Ascending aorta (tissue), 2 donors: ENCODE results near the gene PHLDB1. TPM values are rescaled to one million over a fixed set of nuclear protein-coding genes. Genes with fewer than 3 reads are reported as not detected.
A peak's percentile ranks its signal among the peaks of the same experiment; 100 is the strongest.

Experiments
- DNase-seq, 2 donors: peaks; one replicate each; pipeline ENCODE4 v3.0.0-alpha.2; 2019; ENCODE audit warnings: low spot score in 2 of 2
- H3K27ac ChIP-seq, 2 donors: fragments of 200-600 bp; sonication (generic); one replicate each; pipeline ENCODE4 v1.5.1; 2016 to 2017; ENCODE audit warnings: mild to moderate bottlenecking in 1 of 2
- H3K27me3 ChIP-seq: fragments of 200-600 bp; sonication (generic); one replicate; pipeline ENCODE4 v1.5.1; 2017
- H3K36me3 ChIP-seq, 2 donors: fragments of 200-600 bp; sonication (generic); one replicate each; pipeline ENCODE4 v1.5.1; 2016
- H3K4me1 ChIP-seq, 2 donors: fragments of 200-600 bp; sonication (generic); one replicate each; pipeline ENCODE4 v1.5.1; 2016 to 2017; ENCODE audit warnings: mild to moderate bottlenecking in 1 of 2
- H3K4me3 ChIP-seq, 2 donors: fragments of 200-600 bp; sonication (generic); one replicate each; pipeline ENCODE4 v1.5.1; 2016 to 2017; ENCODE audit warnings: mild to moderate bottlenecking in 1 of 2
- H3K9me3 ChIP-seq, 2 donors: fragments of 200-600 bp; sonication (generic); one replicate each; pipeline ENCODE4 v1.5.1; 2016
- intact Hi-C: fragments of 100-400 bp; cut with DNase I; formaldehyde crosslinking; loops from one replicate; pipeline ENCODE4 v1.15.1; 2023
- total RNA-seq: library from RNA; depleted of rRNA; stranded (reverse); fragments of >200 nt; gene quantifications from one replicate; pipeline ENCODE4 v1.1.0, GENCODE V29; 2016
- TF ChIP-seq, protein P1 (sequence below), 3 experiments: fragments of 200-600 bp in 2 of 3; fragments of 450-650 bp in 1 of 3; sonication (generic) in 2 of 3; IDR thresholded peaks; one replicate each; pipeline ENCODE4 v1.5.1; 2016 to 2019; ENCODE audit warnings: antibody characterized with exemption in 3 of 3, mild to moderate bottlenecking in 1 of 3, moderate library complexity in 1 of 3

The PHLDB1 gene
- total RNA-seq, 1 donor from 2014 or later: 200 TPM

GRCh38 chr11:118646393-118646792 lies 39.0 kb downstream of the PHLDB1 start:
- Histone ChIP-seq H3K27me3 (no peaks in the 10 kb centered on the region), H3K4me3 (no peak overlapping the region), H3K36me3 (peaks cover 94 to 97% of the 10 kb centered on the region in 2 donors), H3K4me1 (no peaks in the 10 kb centered on the region), H3K9me3 (no peaks in the 10 kb centered on the region), H3K27ac (no peak overlapping the region)
- TF ChIP-seq, protein P1, sequence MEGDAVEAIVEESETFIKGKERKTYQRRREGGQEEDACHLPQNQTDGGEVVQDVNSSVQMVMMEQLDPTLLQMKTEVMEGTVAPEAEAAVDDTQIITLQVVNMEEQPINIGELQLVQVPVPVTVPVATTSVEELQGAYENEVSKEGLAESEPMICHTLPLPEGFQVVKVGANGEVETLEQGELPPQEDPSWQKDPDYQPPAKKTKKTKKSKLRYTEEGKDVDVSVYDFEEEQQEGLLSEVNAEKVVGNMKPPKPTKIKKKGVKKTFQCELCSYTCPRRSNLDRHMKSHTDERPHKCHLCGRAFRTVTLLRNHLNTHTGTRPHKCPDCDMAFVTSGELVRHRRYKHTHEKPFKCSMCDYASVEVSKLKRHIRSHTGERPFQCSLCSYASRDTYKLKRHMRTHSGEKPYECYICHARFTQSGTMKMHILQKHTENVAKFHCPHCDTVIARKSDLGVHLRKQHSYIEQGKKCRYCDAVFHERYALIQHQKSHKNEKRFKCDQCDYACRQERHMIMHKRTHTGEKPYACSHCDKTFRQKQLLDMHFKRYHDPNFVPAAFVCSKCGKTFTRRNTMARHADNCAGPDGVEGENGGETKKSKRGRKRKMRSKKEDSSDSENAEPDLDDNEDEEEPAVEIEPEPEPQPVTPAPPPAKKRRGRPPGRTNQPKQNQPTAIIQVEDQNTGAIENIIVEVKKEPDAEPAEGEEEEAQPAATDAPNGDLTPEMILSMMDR (IDR thresholded peaks at IDR 0.05): no peak
- no peak for DNase-seq
- intact Hi-C loops: no loop called here

GRCh38 chr11:118648291-118648690 lies 40.9 kb downstream of the PHLDB1 start:
- DNase-seq: no peak
- H3K36me3 ChIP-seq: peaks cover 92 to 97% of the 10 kb centered on the region in 2 donors
- intact Hi-C loops: no loop called here

GRCh38 chr11:118649941-118650340 lies 42.5 kb downstream of the PHLDB1 start:
- H3K27ac ChIP-seq: no peak overlapping the region
- TF ChIP-seq, protein P1 (IDR thresholded peaks at IDR 0.05): no peak
- H3K4me1 ChIP-seq: no peaks in the 10 kb centered on the region
- no peaks in the 10 kb centered on the region for H3K27me3 ChIP-seq
- no peaks in the 10 kb centered on the region for H3K9me3 ChIP-seq
- peaks cover 85 to 97% of the 10 kb centered on the region in 2 donors for H3K36me3 ChIP-seq
- intact Hi-C loops: no loop called here
- no peak for DNase-seq
- no peak overlapping the region for H3K4me3 ChIP-seq

More at GRCh38 chr11:118648291-118648690, 40.9 kb downstream of the PHLDB1 start:
- Histone ChIP-seq H3K4me3 (no peak overlapping the region), H3K27me3 (no peaks in the 10 kb centered on the region), H3K4me1 (no peaks in the 10 kb centered on the region), H3K27ac (no peak overlapping the region), H3K9me3 (no peaks in the 10 kb centered on the region)
- TF ChIP-seq, protein P1 (IDR thresholded peaks at IDR 0.05): no peak

DNA sequence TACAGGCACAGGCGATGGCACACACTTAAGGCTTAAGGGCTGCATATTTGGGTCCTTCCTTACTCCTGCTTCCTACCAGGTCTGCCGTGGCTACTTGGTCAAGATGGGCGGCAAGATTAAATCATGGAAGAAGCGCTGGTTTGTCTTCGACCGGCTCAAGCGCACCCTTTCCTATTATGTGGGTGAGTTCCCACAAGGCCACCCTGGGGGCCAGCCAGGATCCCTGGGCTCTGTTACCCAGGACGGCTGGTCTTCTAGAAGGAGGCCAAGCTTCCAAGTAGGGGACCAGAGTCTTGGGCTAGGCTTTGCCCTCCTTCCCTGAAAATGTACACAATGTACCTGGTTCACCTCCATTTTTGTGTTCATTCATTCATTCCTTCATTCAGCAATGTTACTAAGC lies 43.0 kb downstream of the PHLDB1 start:
- intact Hi-C loops: no loop called here
- TF ChIP-seq, protein P1 (IDR thresholded peaks at IDR 0.05): no peak
- Histone ChIP-seq H3K4me1 (no peaks in the 10 kb centered on the region), H3K36me3 (peaks cover 84 to 97% of the 10 kb centered on the region in 2 donors), H3K27ac (no peak overlapping the region), H3K4me3 (no peak overlapping the region), H3K27me3 (no peaks in the 10 kb centered on the region), H3K9me3 (no peaks in the 10 kb centered on the region)
- DNase-seq: no peak

DNA sequence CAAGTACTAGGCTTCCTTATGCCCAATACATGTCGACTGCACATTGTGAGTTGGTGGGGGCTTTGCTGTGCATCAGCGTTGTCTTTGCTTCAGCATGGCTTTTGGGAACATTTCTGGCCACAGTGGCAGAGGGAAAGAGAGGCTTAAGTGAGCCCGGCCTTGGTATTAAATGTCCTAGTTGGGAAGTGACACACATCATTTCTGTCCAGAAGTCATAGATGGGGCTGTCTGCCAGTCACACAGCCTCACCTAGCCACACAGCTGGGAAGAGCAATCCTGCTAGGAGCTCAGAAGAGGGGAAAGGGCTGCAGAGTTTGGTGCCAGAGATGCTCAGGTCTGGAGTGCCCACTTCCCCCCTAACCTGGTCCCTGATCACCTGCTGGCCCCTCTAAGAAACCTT lies 44.4 kb downstream of the PHLDB1 start:
- peak in 1 of 2 donors; percentile 27 for DNase-seq
- Histone ChIP-seq H3K9me3 (no peaks in the 10 kb centered on the region), H3K27ac (no peak overlapping the region), H3K4me1 (no peaks in the 10 kb centered on the region), H3K36me3 (peaks cover 83 to 98% of the 10 kb centered on the region in 2 donors), H3K27me3 (no peaks in the 10 kb centered on the region), H3K4me3 (no peak overlapping the region)
- intact Hi-C loops: no loop called here
- TF ChIP-seq, protein P1 (IDR thresholded peaks at IDR 0.05): no peak

DNA sequence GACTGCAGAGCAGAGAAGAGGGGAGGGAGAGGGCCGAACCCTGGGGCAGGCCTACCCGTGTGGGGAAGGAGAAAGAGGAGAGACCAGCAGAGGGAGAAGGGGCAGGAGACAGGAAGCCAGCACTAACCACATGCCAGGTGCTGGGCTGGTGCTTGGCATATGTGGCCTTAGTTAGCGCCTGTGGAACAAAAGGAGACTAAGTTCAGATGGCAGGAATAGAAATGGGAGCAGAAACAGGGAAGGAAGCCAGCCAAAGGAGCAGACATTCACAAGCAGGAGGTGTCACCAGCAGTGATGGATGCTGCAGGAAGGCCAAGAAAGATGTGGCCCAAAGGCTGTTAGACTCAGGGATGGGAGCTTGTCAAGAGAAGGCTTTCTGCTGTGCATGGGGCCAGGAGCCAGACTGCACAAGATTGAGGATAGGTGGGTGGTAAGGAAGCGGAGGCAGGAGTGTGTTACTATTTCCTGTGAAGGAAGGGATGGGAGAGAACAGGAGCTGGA lies 45.3 kb downstream of the PHLDB1 start:
- Histone ChIP-seq H3K36me3 (peaks cover 80 to 98% of the 10 kb centered on the region in 2 donors), H3K9me3 (no peaks in the 10 kb centered on the region), H3K27ac (no peak overlapping the region), H3K27me3 (no peaks in the 10 kb centered on the region), H3K4me1 (no peaks in the 10 kb centered on the region), H3K4me3 (no peak overlapping the region)
- intact Hi-C loops: no loop called here
- TF ChIP-seq, protein P1 (IDR thresholded peaks at IDR 0.05): no peak
- DNase-seq: peak in 1 of 2 donors; percentile 49
